Superior temporal gyrus (tissue), 1 donor: Measurements from ENCODE around the gene SH3BGRL3.
A peak's percentile ranks its signal among the peaks of the same experiment; 100 is the strongest.
"Not testable (repeated sequence)": the region's sequence is repeated elsewhere in the genome, so short reads cannot be mapped to it uniquely, and the experiment has no call there.

ENCODE experiments used
- DNase-seq: peaks from one replicate; pipeline ENCODE4 v3.0.0-alpha.2; 2016; ENCODE audit errors: extremely low spot score

SH3BGRL3 gene

DNA sequence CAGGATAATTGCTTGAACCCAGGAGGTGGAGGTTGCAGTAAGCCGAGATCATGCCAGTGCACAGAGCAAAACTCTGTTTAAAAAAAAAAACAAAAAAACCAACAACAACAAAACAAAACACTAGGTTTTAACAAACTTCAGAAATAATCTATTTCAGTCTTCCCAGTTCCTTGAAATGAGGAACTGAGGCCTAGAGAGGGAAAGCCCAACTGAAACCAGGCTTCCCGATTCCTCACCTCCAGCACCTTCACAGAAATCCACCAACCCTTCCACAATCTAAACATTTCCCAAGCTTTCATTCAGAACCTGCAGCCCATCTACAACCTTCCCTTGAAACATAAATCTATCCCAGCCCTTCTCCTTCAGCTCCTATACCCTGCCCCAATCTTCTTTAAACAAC lies 37.3 kb downstream of the SH3BGRL3 start:
- DNase-seq = no peak

DNA sequence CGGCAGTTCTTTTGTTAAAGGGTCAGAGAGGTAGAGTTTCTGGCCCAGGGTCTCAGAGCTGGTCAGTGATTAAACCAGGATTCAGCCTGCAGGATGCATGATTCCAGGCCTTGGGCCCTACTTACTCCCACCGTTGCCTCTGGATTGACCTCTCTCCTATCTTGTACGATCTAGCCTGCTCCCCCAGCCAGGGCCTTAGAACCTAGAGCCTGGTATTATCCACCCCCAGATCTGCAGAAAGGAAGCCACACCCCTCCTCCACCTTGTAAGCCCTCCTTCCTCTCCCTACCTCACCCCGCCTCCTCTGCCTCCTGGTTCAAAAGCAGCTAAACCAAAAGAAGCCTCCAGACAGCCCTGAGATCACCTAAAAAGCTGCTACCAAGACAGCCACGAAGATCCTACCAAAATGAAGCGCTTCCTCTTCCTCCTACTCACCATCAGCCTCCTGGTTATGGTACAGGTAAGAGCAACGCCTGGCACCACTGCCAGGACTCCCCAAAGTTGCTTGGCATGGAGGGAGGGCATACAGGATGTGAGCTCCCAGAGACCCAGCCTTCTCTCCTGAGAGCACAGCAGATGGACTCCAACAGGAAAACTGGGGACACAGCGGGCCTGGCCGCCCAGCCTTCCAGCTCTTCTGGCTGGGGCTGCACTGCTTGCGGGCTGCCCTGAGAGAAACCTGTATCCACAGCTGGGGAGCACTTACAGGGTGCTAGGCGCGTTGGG lies 37.9 kb downstream of the SH3BGRL3 start, which contains the start of gene CD52:
TSS of gene CD52 (plus strand) at position 347 of the 726 bp plus-strand sequence. CDS start at position 407, 60 bp downstream.
- DNase-seq = no peak

DNA sequence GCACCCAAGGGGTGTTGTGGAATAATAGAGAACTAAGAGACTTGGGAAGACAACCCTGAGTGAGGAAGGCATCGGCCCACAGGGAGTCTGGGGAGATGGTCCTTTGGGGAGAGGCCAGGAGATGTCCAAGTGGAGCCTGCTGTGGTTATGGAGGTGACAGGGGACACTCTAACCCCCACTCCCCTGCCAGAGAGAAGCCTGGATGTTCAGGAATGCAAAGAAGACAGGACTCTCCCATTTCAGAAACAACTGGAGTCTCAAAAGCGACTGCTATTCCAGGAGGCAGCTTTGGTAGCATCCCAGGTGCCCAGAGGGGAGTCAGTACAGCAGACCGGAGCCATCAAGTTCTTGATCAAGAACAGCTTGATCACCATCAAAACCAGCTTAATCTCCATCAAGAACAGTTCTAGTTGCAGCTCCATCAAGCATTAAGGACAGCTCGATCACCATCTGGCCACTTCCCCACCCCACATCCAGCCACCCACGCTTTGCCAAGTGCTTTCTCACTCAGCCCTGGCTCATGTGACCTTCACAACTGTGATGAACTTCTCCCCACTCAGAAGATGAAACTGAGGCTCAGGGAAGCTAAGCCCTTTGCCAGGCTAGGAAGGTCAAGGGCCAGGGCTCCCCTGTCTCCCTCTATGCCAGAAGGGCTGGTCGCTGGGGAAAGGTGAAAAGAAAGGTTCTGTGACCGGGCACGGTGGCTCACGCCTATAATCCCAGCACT lies 38.6 kb downstream of the SH3BGRL3 start:
- no peak for DNase-seq

DNA sequence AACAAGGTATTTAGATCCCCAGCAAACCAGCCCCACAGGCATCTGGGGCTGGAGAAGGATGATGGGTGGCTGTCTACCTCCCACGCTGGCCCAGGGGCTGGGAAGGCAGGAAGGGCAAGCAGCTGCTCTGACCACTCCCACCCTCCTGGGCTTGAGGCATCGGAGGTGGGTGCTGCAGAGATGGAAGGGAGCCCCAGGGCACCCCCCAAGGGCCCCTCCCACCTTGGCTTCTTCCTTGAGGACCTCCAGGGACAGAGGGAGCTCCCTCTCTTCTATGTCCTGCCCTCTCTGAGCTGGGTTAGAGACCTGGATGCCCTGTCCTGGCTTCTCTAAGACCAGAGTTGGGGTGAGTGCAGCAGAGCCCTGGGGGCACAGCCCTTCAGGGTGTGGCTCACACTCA lies 41.0 kb downstream of the SH3BGRL3 start:
- DNase-seq = no peak

DNA sequence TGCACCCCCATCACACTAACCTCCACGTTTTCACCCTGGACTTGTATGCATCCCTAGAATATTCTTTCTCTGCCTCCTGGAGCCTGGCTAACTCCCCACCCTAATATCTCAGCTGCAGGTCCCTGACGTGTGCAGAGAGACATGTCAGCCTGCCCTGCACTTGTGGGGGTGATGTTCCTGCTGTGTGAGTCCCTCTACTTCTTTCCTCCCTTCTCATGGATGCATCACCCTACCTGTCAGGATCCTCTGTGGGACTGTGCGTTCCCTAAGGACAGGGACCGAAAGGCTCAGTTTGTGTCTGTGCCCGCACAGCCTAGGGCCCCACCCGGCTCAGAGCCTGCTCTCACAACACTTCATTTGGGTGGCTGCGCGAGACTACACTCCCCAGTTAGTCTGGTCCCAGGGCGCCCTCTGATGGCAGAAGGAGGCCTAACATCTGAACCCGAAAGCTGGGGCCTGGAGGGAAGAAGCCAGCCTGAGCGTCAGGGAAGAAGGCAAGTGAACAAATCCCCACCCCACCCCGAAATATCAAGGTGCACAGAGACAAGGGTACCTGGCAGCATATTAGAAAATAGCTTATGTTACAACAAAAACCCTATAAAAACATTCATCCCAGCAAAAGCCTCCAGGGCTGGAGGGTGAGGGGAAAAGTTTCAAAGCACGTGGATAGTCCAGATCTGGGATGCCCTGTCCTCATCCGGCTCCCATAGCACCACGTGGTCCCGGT lies 41.6 kb downstream of the SH3BGRL3 start:
- peak; percentile 93 for DNase-seq

DNA sequence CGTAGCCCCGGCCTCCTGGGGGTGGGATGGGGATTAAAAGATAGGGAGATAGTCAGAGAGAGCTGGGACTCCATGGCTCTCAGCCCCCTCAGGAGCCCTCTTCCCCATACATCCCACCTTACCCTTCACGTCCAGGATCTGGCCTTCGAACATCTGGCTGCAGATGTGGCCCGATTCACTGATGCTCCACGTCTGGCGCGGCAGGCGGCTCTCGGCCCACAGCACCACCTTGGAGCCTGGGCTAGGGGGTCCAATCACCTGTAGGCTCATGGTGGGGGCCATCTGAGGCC lies 42.1 kb downstream of the SH3BGRL3 start:
- no peak for DNase-seq

DNA sequence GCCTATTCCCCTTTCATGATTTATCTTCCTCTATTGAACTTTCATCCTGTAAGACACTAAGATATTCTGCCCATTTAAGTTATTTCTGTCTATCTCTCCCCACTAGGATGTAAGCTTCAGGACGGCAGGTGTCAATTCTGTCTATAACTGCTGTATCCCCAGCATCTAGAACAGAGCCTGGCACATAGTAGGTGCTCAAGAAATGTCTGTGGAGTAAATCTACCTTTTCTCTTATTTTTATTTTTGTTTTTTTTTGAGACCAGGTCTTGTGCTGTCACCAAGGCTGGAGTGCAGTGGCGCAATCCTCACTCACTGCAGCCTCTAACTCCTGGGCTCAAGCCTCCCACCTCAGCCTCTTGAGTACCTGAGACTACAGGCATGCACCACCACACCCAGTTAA lies 43.5 kb downstream of the SH3BGRL3 start:
- DNase-seq = no peak

DNA sequence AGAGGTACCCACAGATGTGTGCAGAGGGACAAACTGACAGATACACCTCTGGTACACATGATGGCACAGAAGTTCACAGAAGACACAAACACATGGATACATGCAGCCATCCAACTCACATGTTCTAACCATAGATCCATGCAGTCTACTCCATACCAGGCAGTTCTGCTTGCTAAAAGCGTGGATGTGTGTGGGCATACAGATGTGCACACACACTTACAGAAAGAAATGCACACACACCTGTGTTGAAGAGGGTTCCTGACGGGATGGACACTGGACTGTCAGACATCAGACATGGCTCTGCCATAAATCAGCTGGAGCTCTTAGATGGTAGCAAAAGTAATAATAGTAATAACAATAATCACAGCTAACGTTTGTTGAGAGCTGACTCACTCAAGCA lies 44.7 kb downstream of the SH3BGRL3 start:
- no peak for DNase-seq

DNA sequence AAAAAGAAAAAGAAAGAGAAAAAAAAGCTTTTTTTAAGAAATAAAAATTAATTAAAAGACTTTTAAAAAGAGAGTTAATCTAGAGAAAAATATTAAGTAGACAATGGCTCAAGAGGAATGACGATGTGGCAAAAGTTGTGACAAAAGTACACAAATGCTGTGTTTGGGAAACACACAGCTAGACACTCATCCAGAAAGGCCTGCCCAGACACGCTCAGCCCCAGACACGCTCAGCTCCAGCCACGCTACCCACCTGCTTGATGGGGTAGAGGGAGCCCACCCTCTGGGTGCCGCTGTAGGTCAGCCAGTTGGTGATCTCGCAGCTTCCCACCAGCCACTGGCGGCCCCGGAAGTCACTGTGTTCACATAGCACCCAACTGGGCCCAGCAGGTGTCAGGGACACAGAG lies 48.1 kb downstream of the SH3BGRL3 start:
- no peak for DNase-seq

DNA sequence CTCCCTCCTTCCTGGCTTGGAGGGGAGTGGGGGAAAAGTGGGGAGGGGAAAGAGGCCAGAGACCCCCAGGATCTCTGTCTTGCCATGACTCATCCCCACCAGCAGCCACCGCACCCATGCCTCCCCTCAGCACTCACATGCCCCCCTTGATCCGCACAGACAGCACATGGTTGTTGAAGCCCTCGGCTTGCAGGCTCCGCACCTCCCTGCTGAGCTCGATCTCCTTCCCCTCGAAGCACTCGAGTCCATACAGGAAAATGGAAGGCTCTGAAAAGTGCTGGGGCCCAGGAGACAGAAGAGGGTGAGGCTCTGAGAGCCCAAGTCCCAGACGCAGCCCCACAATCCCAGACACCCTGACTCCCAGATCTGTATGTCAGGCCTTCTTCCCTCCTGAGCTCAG lies 48.7 kb downstream of the SH3BGRL3 start:
- no peak for DNase-seq

DNA sequence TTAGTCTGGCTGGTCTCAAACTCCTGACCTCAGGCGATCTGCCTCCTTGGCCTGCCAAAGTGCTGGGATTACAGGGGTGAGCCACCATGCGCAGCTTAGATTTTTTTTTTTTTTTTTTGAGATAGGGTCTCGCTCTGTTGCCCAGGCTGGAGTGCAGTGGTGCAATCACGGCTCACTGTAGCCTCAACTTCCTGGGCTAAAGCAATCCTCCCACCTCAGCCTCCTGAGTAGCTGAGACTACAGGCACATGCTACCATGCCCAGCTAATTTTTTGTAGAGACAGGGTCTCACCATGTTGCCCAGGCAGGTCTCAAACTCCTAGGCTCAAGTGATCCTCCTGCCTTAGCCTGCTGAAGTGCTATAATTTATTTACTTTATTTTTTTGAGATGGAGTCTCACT lies 49.5 kb downstream of the SH3BGRL3 start:
- not testable (repeated sequence) for DNase-seq

DNA sequence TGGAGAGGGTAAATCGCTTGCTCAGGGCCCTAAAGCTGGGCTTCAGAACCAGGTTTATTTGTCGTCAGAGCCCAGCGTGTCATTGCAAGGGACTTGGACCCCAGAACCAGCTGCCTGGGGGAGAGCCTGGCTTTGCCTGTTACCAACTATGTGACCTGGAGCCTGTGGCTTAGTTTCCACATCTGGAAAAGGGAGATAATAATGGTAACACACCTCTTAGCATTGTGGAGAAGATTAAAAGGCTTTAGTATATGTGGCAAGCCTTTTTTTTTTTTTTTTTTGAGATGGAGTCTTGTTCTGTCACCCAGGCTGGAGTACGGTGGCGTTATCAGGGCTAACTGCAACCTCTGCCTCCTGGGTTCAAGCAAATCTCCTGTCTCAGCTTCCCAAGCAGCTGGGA lies 50.4 kb downstream of the SH3BGRL3 start:
- DNase-seq = no peak
